A673 (cell line): ENCODE results near the gene PCYT1B.

ENCODE experiments used
- CTCF ChIP-seq: fragments of 300-800, 200-600 bp; sonication (generic); conservative IDR thresholded peaks from 2 replicates; pipeline ENCODE4 v1.5.1; 2017; ENCODE audit warnings: low read depth, mild to moderate bottlenecking, antibody characterized with exemption, low read length, moderate library complexity, mixed read lengths
- EZH2 ChIP-seq: fragments of 200-600 bp; sonication (generic); IDR thresholded peaks from 2 replicates; pipeline ENCODE4 v1.6.1; 2017; ENCODE audit warnings: borderline replicate concordance, low read depth, mild to moderate bottlenecking, mixed read lengths, antibody characterized with exemption, low read length; ENCODE audit not compliant: poor library complexity, severe bottlenecking

- TF ChIP-seq CTCF (no peak), EZH2 (no peak)
These were observed 12.0 kb upstream of the PCYT1B start for GRCh38 chrX:24659106-24659505.
